NCI-H2107 treated with DMSO at 0.1 percent for 48 hours (cell line): Measurements from ENCODE around the gene C17orf67.
"Not testable (repeated sequence)": the region's sequence is repeated elsewhere in the genome, so short reads cannot be mapped to it uniquely, and the experiment has no call there.

Experiments used
- DNase-seq: peaks from one replicate; lab custom pipeline; 2025; ENCODE audit not compliant: unreplicated experiment; lab: John Stamatoyannopoulos, UW

The C17orf67 gene

DNA sequence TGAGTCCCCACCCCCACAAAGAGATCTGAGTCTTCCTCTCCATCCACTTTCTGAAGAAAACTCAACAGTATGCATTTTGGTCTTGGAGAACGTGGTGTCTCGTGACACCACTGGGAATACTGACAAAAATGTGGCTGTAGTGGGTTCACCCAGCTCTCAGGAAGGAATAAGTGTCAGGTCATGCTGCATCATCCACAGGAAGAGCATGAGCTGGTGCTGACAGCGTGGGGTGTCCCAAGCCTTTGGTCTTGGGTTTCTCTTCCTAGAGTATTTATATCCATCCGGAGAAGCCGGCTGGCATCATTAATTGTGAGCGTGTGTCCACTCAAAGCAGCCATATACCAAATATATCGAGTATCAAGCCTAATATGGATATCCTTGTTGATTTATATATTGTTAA lies 55.9 kb downstream of the C17orf67 start:
- no peak for DNase-seq

DNA sequence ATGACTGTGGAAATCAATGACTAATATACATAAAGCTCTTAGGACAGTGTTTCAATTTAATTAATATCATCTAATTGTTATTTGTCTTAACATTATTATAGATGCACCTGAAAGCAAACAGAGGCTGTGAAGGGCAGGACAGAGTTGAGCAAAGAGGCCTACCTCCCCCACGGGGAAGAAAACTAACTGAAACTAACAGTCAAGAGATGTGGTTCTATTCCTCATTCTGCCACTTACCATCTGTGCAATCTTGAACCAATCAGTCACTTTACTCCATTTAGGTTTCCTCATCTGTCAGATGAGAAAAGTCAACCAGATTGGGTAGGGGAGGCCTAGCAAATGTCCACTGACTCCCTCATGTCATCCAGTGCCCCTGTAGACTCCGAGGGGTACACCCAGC lies 59.1 kb downstream of the C17orf67 start:
- no peak for DNase-seq

DNA sequence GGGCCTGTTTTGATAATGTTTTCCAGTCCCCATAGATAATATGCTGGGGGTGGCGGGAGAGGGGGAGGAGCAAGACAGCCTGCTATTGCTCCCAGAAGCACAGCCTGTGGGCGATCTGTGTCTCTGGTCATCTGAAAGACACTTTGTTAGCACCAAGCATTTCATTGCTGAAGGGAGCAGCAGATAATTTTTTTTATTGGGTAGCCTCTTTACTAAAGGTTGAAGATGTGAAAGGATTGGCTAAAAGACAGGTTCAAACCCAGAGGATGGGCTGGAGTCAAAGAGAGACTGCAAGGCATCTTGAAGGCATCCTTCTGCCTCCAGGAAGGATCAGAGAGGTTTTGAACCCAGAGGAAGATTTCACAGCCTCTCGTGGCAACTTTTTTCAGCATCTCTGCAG lies 60.6 kb downstream of the C17orf67 start:
- DNase-seq = no peak

DNA sequence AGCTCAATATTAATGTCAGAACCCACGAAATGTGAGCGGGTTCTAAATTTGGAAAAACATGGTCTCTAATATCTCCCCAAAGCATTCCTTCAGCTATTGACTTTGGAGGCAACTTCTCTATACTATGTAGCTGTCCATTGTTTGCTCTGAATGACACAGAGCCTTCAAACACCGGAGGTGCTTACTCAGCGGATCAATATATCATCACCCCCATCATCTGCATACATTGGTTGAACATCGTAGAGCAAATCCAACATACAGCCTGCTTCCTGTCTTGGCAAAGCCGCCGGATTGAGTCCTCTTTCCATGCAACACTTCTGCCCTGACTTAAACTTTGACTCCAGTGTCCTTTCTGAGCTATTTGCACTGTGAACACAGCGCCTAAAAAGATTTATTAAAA lies 61.3 kb downstream of the C17orf67 start:
- no peak for DNase-seq

DNA sequence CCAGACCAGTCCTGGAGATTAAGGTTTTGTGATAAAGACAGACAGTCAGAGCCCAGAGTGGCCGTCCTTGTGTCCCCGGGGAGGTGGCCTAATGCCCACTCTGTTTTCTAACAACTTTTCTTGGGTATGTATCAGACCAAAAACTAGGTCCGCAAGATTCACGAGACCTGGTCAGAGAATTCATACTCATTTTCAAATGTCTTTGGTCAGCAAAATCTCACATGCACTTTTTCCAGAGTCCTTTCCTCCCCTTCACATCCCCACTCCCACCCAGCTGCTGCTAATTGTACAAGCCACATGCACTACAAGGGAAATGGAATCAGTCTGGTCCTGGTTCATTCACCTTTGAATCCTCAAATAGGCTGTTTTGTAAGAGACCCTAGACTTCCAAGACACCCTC lies 61.7 kb downstream of the C17orf67 start:
- DNase-seq = no peak

DNA sequence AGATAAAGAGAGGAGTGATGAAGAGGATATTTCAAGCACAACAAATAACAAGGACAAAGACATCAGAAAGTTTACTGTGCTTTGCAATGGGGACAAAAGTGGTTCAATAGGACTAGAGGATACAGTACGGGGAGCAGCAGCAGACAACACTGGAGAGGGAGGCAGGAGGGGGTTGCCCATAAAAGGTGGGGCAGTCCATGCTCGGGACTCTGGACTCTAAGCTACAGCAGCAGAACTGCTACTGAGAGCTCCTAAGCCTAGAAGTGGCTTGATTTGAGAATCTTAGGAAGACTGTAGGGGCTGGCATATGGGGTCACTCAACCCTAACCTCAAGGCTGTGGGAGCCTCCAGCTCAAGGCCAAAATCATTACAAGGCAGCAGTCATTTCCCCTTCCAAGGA lies 62.2 kb downstream of the C17orf67 start:
- no peak for DNase-seq

DNA sequence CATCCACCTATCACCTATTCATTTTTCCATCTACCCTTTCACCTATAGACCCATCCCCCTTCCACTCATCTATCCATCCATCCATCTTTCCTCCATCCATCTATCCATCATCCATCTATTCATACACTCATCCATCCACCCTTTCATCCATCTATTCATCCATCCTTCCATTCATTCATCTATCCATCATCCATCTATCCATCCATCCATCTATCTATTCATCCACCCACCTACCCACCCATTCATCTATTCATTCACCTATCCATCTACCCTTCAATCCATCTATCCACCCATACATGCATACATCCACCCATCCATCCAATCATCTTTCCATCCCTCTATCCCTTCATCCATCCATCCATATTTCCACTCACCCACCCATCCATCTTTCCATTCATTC lies 63.3 kb downstream of the C17orf67 start:
- no peak for DNase-seq

DNA sequence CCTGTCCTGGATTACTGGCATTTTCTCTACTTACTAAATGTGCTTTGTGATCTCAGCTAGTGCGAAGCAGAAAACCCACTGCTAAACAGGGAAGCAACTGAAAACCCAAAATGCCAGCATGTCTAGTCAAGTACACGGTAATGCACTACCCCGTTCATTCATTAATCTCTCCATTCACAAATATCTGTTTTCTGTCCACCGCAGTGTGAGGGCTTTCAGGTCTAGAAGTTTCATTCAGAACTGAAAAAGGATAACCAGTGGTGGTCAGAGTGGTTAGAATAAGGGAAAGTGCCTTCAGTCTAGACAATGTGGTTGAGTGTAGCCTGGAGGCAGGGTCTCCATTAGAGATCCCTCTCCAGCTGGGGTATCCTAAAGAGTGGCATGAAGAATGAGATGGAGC lies 68.3 kb downstream of the C17orf67 start:
- no peak for DNase-seq

DNA sequence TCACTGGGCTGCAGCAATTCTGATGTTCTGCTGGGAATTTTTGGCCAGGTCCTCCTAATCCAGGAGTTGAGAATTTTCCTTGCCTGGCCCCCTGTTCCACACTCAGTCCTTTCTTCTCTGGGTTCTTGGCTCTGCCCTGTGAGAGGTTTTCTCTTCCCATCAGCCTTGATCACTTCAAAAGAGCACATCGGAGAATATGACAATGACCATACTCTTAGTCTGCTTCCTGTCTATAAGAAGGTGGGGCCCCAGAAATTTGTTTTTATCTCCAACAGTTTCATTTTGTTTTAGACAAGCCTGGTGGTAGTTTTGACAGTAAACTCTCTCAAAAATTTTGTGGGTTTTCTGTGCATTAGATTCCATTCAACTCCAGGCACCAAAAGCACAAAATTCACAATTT lies 70.7 kb downstream of the C17orf67 start:
- no peak for DNase-seq

DNA sequence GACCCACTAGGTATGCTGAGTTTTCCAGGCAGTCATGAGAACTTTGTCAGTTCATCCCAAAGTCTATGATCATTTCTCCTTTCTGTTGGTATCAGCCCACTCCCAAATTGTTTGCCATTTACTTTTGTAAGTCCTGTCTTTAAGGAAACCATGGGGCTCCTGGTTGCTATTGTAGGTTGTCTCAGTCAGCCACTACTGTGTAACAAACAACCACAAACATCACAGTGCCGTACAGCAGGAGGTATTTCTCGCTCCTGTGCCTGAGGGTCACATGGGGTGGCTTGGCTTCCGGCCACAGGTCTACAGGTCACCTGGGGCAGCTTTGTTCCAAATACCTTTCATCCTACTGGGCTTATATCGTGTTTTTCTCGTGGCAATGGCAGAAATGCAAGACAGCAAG lies 71.6 kb downstream of the C17orf67 start:
- no peak for DNase-seq

DNA sequence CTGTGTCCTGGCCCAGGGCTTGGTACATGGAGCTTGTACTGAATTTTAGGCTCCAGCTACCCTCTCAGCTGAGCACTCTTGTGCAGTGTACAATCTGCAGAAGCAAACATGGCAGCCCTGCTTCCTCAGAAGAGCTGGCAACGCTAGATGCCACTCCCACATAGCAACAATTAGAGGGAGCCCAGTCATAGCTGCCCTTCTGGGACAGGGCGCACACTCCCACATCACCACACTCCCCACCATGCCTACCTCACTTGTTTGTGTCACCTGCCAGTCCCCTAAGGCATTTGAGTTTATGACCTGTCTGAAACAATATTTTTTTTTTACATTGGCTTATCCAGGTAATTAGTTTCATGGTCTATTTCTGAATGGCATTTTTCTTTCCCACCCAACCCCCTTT lies 72.3 kb downstream of the C17orf67 start:
- DNase-seq = no peak

DNA sequence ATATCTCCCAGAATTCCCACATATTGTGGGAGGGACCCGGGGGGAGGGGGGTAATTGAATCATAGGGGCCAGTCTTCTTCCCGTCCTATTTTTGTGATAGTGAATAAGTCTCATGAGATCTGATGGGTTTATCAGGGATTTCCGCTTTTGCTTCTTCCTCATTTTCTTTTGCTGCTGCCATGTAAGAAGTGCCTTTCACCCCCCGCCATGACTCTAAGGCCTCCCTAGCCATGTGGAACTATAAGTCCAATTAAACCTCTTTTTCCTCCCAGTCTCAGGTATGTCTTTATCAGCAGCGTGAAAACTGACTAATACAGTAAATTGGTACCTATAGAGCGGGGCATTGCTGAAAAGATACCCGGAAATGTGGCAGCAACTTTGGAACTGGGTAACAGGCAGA lies 76.1 kb downstream of the C17orf67 start:
- not testable (repeated sequence) for DNase-seq

DNA sequence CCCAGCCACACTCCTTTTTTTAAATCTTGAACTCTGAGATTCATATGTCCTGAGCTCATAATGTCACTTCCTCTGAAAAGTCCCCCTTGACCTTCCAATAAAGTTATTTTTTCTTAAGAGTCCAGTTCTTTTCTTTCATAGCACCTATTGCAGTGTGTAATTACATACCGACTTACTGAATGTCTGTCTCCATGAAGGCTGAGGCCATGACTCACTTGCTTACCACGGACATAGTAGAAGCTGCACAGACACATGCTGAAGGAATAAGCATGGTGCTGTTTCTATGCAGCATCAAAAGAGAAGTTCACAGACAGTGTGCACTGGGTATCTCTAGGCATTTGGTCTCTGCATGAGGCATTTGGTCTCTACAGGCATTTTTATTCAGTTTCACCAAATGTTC lies 77.2 kb downstream of the C17orf67 start:
- DNase-seq = no peak

DNA sequence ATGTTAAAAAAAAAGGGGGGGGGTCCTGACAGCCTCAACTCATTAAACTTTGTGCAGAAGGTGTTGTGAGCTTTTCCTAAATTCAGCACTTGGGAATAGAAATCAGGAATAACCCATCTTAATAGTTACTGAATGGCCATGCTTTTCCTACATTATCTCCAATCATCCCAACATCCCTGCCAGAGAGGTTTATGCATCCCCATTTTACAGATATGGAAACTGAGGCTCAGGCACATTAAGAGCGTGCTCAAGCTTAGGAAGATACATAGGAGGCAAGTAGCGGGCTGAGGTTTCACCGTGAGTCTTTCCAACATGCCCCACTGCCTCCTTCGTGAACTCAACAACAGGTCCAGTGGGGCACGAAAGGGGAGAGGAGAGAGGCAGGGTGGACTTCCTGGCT lies 78.4 kb downstream of the C17orf67 start:
- no peak for DNase-seq

DNA sequence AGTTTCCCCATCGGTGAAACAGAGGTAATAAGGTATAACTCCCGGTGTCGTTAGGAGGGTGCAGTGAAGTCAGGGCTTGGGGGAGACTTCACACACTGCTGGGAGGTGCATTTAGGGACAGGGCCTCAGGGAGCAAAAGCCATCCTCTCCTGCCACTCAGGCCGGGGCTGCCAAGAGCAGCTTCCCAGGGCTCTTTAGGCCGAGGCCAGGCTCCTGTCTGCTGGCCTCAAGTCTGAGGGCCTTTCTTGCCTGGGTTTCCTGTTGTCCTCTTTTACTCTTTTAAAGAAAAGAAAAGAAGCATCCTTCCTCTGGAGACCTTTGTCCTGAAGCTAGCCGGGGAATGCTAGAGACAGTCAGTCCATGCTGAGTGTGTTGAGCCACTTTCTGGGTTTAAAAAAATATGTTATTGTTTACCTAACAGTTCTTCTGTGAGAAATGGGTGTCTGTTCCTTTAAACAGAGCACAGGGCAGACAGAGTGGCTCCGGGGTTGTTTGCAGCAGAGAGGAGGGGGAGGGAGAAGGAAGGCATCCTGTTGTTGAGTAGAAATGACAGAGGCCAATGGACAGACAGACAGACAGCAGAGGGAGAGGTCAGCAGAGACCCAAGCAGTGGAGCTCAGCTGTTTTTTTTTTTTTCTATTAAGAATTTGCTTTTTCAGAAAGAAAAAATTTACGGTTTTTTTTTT lies 79.1 kb downstream of the C17orf67 start:
- no peak for DNase-seq

DNA sequence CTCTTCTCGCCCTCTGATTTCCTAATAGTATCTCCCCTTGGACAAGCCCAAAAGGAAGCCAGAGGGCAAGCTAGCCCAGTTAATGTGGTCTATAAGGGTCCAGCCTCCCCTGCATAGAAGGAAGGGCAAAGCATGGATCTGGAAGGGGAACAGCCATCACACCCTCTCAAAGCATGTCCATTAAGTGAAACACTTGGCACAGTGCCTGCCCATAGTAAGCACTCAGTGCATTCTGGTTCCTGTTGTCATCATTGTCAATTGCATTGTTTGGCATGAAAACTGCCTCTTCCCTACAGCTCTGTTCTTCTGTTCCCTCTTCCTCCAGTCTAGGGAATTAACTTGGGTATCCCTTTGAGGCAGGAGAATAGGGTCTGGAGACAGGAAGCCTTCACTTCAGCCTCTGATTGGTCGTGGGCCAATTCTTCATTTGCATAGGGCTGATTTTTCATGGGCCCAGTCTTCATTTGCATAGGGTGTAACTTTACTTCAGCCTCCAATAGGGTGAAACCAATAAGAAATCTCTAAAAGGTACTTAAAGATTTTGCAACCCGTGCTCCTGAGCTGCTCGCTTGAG lies 81.4 kb downstream of the C17orf67 start:
- no peak for DNase-seq

DNA sequence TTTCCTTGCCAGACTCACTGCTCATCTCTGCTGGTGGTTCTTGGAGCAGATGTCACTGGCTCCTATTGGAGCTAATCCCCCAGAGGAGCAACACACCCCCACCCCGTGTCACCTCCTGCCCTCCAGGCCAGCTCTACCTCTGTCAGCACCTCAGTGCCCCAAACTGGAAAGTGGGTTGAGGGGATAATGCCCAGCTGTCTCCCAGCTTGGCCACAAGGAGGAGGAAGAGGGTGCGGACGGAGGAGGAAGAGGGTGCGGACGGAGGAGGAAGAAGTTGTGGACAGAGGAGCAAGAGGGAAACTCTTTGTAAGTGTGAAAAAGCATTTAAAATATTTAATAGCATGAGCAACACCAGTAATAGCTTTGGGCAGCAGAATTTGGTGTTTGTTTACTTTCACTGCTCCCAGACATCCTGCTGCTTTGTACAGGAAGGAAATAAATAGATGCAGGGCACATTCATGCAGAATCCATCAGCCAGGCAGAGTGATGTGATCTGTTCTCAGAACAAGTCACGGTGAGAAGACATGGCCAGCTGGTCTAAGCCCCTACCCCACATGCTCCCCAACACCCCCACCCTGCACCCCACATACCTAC lies 82.5 kb downstream of the C17orf67 start:
- DNase-seq = no peak

DNA sequence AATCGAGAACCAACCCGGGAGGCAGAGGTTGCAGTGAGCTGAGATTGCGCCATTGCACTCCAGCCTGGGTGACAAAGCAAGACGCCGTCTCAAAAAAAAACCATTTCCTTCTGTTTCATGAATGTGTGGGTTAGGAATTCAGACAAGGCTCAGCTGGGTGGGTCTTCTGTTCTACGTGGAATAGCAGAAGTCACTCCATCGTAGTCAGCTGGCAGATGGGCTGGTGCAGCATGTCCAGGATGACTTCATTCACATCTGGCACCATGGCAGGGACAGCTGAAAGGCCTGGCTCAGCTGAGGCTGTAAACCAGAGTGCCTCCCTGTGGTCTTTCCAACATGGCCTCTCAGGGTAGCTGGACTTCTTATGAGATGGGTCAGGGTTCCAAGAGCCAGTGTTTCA lies 89.0 kb downstream of the C17orf67 start:
- DNase-seq = no peak

DNA sequence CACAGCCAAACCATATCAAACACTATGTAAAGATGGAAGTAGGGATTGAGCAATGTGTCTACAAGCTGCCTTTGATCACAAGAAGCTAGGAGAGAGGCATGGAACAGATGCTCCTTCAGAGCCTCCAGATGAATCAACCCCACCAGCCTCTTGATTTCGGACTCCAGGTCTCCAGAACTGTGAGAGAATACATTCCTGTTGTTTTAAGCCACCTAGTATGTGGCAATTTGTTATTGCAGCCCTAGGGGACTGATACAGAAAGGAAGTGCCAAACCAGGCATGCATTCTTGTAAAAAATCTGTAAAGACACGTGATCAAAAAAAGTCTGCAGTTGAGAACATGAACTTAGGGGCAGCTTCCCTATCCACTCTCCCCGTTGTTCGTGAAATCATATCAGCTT lies 91.1 kb downstream of the C17orf67 start:
- no peak for DNase-seq
